IMR-90 (cell line): Measurements from ENCODE around the gene FAM168A.

Source experiments
- CHD1 ChIP-seq: IDR thresholded peaks from 2 replicates; pipeline ENCODE4 v1.6.1; 2012; ENCODE audit warnings: low read depth, low read length, improper control_type of control experiment
- CTCF ChIP-seq: conservative IDR thresholded peaks from 2 replicates; pipeline ENCODE4 v1.5.1; 2012; ENCODE audit warnings: mild to moderate bottlenecking, low read depth, low read length, improper control_type of control experiment
- MAFK ChIP-seq: IDR thresholded peaks from 2 replicates; pipeline ENCODE4 v1.6.1; 2012; ENCODE audit warnings: low read depth, low read length, improper control_type of control experiment
- NFE2L2 ChIP-seq: fragments of 150-350 bp; IDR thresholded peaks from 2 replicates; pipeline ENCODE4 v1.6.1; 2016; ENCODE audit warnings: low read depth, mild to moderate bottlenecking, low read length
- POLR2A ChIP-seq: IDR thresholded peaks from 2 replicates; pipeline ENCODE4 v1.6.1; 2012; ENCODE audit warnings: mild to moderate bottlenecking, low read depth, low read length
- RAD21 ChIP-seq: IDR thresholded peaks from 2 replicates; pipeline ENCODE4 v1.6.1; 2012; ENCODE audit warnings: low read length, improper control_type of control experiment
- RFX5 ChIP-seq: IDR thresholded peaks from 2 replicates; pipeline ENCODE4 v1.8.0; 2012; ENCODE audit warnings: low read depth, mild to moderate bottlenecking, low read length, moderate library complexity

DNA sequence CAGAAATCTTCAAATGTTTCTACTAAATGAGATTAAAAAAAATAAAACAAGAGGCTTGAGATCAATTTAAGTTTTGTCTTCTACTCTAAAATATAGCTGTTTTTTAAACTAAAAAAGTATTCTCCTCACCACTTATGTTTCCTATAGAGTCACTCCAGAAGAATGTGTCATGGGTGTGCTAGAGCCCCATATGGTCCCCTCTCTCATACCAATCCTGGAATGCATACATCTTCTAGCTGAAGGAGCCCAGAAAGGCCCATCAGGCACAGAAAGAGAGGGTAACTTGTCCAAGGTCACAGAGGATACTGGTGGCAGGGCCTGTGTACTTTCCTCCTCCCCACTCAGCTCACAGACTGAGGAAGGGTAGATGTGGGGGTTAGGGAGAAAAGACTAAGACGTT is 187.3 kb downstream of the FAM168A start:
- TF ChIP-seq CTCF (no peak), POLR2A (no peak), CHD1 (no peak), NFE2L2 (no peak), RFX5 (no peak), RAD21 (no peak), MAFK (no peak)
